NOMO-1 (cell line): ENCODE results near the gene ACOT2.

Source experiments
- DNase-seq, 2 experiments: peaks; one replicate each; lab custom pipeline; 2025; ENCODE audit not compliant: unreplicated experiment in 2 of 2; lab: John Stamatoyannopoulos, UW

The ACOT2 gene

GRCh38 chr14:73612339-73613045 lies 43.5 kb downstream of the ACOT2 start, which contains the start of gene ACOT6:
Gene ACOT6 (plus strand): TSS chr14:73612517. CDS start chr14:73612572, 55 bp downstream.
- peak; percentile 70 to 75 for DNase-seq

- DNase-seq, result no peak
These were observed 44.0 kb downstream of the ACOT2 start for GRCh38 chr14:73613046-73613383.

GRCh38 chr14:73613419-73613963 lies 44.5 kb downstream of the ACOT2 start:
- no peak for DNase-seq

- DNase-seq, result no peak
These were observed 47.8 kb downstream of the ACOT2 start for GRCh38 chr14:73616831-73617230.

GRCh38 chr14:73619524-73619923 lies 50.5 kb downstream of the ACOT2 start:
- no peak for DNase-seq

GRCh38 chr14:73620268-73620667 lies 51.3 kb downstream of the ACOT2 start:
- DNase-seq, result no peak

- DNase-seq, result no peak
These were observed 54.6 kb downstream of the ACOT2 start for GRCh38 chr14:73623504-73624054.
